ENCODE data around the gene TMEM187. TPM values are rescaled to one million over a fixed set of nuclear protein-coding genes. Genes with fewer than 3 reads are reported as not detected.

The TMEM187 gene
- total and polyA plus RNA-seq, 2 of the 4 experiments (the other 2 are of a cell fraction) = 3.4 to 6.2 TPM

GRCh38 chrX:153960786-153961185, 11.8 kb upstream of the TMEM187 start:
- no peak overlapping the region for H3K4ac ChIP-seq (ENCODE audit: low read depth, low read length)
- H3K9ac ChIP-seq (ENCODE audit: low read depth, low read length) = no peak overlapping the region
- ChIA-PET CTCF (no interaction called here), POLR2A (ENCODE audit: unreplicated experiment) (no interaction called here)
- no peak overlapping the region for H2AK9ac ChIP-seq (replicated peaks; ENCODE audit: low read depth, low read length, poor library complexity)
- H4K91ac ChIP-seq (ENCODE audit: insufficient read depth, low read depth, low read length) = no peak overlapping the region
- DNase-seq (no peak), ATAC-seq (ENCODE audit: low read depth) (no peak)
- no peak overlapping the region for H3K56ac ChIP-seq (ENCODE audit: extremely low read depth, insufficient read depth, low read length)
- H3K14ac ChIP-seq (replicated peaks; ENCODE audit: low read depth, low read length) = no peak overlapping the region
- no peak overlapping the region for H2AFZ ChIP-seq (replicated peaks; ENCODE audit: low read length, poor library complexity)
- no peak overlapping the region for H2BK120ac ChIP-seq (ENCODE audit: low read depth, low read length)
- H4K8ac ChIP-seq (ENCODE audit: low read depth in 2 of 2, low read length in 2 of 2) = no peak overlapping the region
- no peak overlapping the region for H3K18ac ChIP-seq (ENCODE audit: low read depth, low read length)
- H4K5ac ChIP-seq (ENCODE audit: low read depth, low read length) = no peak overlapping the region
- in situ Hi-C loops (cut with MboI; ENCODE audit: low sequenced_read_pairs) (loop anchor here (10.0 kb wide), 1 partner anchor 196 kb away; the partner anchor contains the start of gene PLXNB3), intact Hi-C loops (cut with micrococcal nuclease) (no loop called here), dilution Hi-C loops (cut with HindIII; ENCODE audit: low sequenced_read_pairs, unreplicated experiment) (no loop called here)
- no peaks in the 10 kb centered on the region for H3K9me3 ChIP-seq (ENCODE audit: control insufficient read depth, insufficient read depth, low read length)
- no peak overlapping the region for H2BK20ac ChIP-seq (ENCODE audit: low read depth, low read length)
- H2BK15ac ChIP-seq (ENCODE audit: low read depth, low read length) = no peak overlapping the region
- H4K20me1 ChIP-seq (ENCODE audit: insufficient read depth, low read length) = peaks cover 32% of the 10 kb centered on the region
- peaks cover 5 to 9% of the 10 kb centered on the region in 2 experiments for H3K79me1 ChIP-seq (ENCODE audit: low read depth in 1 of 2, low read length in 2 of 2)
- no peak for TF ChIP-seq MAFK (IDR thresholded peaks at IDR 0.05; ENCODE audit: low read depth, low read length)
- peaks cover 74% of the 10 kb centered on the region for H3K36me3 ChIP-seq (ENCODE audit: control insufficient read depth, insufficient read depth, low read length)
- no peak overlapping the region for H3K4me3 ChIP-seq (ENCODE audit: insufficient read depth, low read depth, low read length)
- H3K4me1 ChIP-seq (ENCODE audit: control insufficient read depth, insufficient read depth, low read length) = no peaks in the 10 kb centered on the region
- no peak overlapping the region for H2AK5ac ChIP-seq (ENCODE audit: low read depth, low read length)
- H2BK5ac ChIP-seq (ENCODE audit: low read depth, low read length, poor library complexity, severe bottlenecking) = no peak overlapping the region
- no peaks in the 10 kb centered on the region for H3K9me1 ChIP-seq (ENCODE audit: insufficient read depth, low read length)
- no TSS peak for BruUV-seq (replicated peaks)
- H3K23ac ChIP-seq (ENCODE audit: low read depth, low read length) = no peak overlapping the region
- no peaks in the 10 kb centered on the region for H3K27me3 ChIP-seq (ENCODE audit: control insufficient read depth, insufficient read depth, low read length)
- WGBS, 2 experiments (ENCODE audit: extremely low coverage in 2 of 2, insufficient read length in 1 of 2) = 87% methylated on average over 11 of the region's 22 CpGs; no CpG with 5 or more reads in 1 of the 2 experiments
- no peak overlapping the region for H3K27ac ChIP-seq (ENCODE audit: insufficient read depth, low read length)
- H3K4me2 ChIP-seq (ENCODE audit: low read depth, low read length) = no peak overlapping the region

Data from IMR-90 (cell line).